Activated T-helper 1 cell treated with anti-CD3 and anti-CD28 coated beads, Interleukin-2, amount 50 U/mL, for 16 hours (primary cell): ENCODE results near the gene DSG1.
"Not testable (repeated sequence)": the region's sequence is repeated elsewhere in the genome, so short reads cannot be mapped to it uniquely, and the experiment has no call there.

Source experiments
- DNase-seq, 2 donors: peaks; one replicate each; pipeline ENCODE4 v3.0.0-alpha.2; 2020; ENCODE audit warnings: low read depth in 1 of 2, low spot score in 1 of 2

Gene DSG1

DNA sequence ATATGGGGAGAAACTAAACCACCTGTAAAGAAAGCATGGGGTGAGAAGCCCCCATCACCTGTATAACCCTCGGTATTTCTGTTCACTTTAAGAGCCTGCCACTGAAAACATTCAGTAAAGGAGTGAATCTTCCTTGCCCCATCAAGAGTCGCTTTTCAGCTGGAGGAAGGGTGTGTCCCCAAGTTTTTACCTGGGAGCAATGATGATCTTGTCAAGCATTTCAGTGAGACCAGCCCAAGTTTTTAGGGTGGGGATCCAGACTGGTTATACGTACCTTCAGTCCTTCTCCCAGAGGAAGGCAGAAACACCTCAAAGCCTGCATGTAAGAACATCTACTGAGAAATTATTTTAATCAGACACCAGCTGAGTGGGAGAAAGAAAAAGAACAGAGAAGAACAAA, at the start of gene DSG1:
Gene DSG1, plus strand, starts transcription at position 301 of the 400 bp plus-strand sequence. CDS start 141 bp downstream, outside the sequence.
- DNase-seq = no peak

DNA sequence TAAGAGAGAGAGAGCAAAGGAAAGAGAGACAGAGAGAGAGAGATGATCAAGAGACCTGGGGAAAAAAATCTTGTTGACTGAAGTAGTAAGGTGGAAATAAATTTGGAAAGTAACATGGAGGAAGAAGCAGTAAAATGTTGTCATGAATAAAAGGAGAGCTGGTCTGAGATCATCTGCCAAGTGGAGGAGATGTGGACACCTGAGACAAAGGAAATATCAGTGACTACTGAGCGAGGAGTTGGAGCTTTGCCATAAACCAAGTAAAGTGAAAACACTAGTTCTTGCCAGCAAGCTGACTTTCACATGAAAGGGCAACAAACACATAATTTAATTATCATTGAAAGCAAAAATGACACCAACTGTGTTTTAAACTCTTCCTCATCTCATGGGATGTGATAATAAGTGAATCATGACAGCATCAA, 49.0 kb upstream of the DSG1 start:
- no peak for DNase-seq

DNA sequence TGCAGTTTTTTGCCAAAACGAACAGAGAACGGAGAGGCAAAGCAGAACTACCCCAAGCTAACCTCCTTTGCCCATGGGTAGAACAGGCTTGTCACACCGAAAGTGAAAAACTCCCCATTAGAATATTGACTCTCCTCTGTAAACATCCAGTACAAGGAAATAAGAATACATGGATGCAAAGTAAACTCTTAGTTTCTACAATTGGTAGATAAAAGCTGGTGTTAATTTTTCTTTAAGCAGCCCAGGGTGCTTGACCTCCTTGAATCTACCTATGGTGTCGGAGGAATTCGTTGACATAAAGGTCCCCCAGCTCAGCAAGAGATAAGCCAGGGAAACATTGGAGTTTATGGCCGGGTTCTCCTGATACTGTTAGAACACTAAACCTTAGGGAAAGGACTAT, 48.4 kb upstream of the DSG1 start:
- no peak for DNase-seq

DNA sequence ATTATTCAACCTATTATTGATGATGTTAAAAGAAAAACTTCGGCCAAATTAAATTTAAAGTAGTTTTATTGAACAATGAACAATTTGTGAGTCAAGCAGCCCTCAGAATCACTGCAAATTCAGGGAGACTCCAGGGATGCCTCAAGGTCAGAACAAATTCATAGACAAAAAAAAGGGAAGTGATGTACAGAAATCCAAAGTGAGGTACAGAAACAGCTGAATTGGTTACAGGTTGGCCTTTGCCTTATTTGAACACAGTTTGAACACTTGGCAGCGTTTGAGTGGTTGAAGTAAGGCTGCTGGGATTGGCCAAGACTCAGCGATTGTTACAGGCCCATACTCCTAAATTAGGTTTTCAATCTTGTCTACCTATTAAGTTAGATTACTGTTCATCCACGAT, 47.4 kb upstream of the DSG1 start:
- DNase-seq = no peak

DNA sequence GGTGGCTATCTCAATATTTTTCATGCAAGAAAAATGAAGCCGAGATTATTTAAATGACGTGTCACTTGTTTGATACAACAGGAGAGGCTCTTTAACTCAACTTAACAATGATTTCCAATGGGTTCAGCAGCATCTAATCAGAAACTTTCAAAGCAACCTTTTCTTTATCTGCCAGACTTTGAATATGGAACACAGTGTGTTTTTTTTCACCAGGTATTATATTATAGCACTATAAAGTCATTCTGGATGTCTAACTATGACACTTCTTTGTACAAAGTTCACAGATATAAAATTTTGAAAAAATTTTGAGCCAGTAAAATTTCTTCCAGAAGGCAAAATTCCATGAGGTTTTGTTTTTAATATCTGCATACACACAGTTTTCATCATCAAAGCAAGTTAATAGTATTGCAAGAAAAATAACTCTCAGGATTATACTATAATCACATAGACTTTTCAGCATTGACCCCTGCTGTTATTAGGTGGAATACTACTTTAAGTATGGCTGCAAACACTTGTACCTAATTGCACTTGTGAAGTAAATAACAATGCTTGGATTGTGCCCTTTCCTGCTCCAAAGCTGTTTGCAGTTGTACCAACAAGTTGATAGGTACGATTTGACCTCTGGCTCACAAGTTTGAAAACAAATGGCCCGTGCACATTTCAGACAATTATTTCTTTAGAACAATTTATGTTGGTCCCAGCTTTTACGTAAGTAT, 44.0 kb upstream of the DSG1 start:
- DNase-seq = no peak

DNA sequence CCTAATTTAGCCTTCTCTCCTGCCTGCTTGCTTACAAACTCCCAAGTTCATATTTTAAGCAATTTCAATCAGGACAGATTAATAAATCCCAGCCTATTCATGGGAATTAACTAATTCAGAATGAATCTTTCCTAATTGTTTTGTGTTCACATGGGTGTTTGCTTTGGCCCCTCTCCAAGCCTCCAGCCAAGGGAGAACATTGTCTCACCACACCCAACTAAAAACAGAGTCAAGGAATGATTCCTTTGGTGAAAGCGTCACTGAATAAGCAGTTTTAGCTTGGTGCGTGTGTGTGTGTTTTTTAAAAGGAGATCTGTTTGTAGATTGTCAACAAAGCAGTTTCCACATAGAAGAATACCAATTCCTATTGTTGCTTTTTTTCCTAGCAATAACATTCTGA, 43.0 kb upstream of the DSG1 start:
- no peak for DNase-seq

DNA sequence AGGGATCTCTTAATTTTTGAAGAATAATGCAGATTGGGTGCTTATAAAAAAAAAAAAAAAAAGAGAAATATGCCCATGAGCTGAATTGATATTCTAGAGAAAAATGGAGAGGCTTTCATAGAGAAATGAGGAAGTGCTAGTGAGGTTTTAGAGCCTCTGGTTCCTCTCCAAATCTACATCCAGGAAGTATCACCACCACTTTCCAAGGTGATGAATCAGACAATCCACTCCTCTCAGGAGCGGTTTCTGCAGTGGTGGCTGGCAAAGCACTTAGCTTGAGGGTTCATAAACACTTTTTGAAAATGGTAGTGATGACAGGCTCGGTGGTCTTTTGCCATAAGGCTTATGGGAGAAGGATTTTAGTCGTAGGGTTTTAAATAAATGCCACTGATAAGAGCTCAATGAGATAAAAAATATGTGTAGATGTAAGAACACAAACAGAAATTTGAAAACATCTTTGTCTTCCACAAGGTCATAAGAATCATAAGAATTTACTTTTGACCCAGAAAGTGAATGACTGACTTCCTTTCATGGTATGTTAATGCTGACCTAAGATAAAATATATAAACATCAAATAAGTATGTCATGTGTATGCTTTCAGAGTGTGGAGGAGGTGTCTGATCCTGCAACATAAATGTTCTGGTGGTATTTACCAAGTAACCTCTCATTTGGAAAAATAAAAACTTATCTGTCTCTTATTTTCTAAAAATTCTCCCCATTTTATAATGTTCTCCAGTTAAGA, 42.1 kb upstream of the DSG1 start:
- no peak for DNase-seq

DNA sequence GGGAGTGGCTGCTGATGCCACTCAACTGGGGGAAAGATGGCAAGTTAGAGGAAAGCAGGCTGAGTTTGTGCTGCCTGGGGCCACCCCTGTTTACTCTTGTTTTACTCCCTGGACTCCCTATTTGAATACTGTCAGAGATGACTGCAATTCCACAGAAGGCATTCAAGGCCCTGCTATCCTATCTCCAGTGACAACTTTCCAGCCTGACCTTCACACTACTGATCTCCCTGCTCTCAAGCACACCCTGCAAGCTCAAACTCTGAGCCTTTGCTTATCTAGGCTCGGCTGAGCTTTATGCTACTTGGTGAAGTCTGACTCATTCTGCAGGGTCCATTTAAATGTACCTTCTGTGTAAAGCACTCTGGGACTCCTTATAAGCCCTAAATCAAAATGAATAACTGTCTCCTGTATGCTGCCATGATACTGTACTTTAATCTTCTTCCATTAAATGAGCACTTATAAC, 39.3 kb upstream of the DSG1 start:
- no peak for DNase-seq

DNA sequence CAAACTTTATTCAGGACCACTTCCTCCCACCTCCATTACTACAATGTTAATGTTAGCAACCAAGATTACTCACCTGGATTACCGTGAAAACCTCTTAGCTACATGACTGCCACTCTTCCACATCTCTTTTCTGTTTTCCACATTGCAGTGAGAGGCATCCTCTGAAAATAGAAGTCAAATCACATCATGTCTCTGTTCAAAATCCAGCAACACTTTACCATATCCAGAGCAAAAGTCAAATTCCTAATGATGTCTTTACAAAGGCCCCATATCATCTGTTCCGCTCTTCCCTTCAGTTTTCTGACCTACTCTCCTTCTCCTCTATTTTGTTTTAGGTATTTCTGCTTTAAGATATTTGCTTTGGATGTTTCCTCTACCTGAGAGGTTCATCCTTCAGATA, 37.5 kb upstream of the DSG1 start:
- DNase-seq = no peak

DNA sequence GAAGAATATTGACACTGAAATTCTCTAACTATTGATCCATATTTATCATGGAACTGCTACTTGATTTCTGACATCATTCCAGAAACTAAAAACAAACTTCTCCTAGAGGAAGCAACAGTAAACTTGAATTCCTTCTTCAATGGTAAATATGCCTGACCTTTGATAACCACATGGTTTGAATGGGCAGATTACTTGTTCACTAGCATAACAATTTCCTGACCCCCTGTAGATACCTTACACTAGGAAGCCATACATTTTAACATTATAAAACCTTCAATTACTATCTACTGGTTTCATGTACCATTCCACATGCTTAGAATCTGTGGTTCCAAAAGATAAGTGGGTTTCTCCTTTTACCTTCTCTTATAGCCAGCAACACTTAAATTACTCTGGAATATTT, 36.5 kb upstream of the DSG1 start:
- DNase-seq = no peak

DNA sequence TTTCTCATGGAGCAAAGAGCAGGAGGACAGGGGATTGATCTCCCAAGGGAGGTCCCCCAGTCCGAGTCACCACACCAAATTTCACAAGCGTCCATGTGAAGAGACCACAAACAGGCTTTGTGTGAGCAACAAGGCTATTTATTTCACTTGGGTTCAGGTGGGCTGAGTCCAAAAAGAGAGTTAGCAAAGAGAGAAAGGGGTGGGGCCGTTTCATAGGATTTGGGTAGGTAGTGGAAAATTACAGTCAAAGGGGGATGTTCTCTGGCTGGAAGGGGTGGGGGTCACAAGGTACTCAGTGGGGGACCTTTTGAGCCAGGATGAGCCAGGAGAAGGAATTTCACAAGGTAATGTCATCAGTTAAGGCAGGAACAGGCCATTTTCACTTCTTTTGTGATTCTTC, 28.5 kb upstream of the DSG1 start:
- DNase-seq = not testable (repeated sequence)

DNA sequence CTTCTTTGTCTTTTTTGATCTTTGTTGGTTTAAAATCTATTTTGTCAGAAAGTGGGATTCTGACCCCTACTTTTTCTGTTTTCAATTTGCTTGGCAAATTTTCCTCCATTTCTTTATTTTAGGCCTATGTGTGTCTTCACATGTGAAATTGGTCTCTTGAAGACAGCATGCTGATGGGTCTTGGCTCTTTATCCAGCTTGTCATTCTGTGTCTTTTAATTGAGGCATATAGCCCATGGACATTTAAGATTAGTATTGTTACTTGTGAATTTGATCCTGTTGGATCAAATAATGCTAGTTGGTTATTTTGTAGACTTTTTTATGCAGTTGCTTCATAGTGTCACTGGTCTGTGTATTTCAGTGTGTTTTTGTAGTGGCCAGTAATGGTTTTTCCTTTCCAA, 26.3 kb upstream of the DSG1 start:
- DNase-seq = no peak

DNA sequence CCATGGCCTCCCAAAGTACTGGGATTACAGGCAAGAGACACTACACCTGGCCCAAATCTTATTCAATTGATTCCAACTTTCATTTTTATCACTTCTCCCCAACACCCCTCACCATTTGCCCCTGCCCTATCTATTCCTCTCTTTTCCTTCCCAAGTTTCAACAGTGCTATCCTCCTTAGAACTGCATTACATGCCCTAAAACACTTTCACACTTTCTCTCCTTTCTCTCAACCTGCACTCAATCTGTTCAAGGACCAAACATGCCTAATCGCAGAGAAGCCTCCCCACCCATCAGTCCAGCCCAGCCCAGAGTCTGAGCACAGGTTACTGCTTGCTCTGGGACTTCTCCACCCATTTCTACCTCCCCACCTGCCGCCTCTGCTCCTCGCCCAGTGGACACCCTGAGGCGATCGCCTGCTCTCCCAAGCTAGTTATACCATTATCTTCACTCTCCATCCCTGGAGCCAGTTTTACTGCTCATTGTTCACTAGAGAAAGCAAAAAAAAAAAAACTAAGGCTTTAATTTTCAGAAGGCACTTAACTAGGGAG, 23.7 kb upstream of the DSG1 start:
- DNase-seq = no peak

DNA sequence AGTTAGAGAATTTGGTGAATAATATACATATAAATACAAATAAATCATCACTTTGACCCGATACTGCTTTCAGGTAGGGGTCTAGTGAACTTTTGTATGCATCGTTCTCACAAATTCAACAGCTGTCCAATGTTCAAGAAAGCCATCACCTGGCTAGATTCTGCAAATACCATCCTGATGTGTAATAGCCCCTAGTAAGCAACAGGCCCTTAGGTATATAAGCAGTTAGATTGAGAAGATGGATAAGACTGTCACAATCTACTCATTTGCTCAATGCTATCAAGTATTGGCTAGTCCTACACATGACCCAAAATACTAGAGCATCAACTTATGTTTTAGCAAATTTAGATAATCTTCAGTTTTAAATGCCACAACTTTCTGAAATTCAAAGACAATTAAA, 20.7 kb upstream of the DSG1 start:
- no peak for DNase-seq

DNA sequence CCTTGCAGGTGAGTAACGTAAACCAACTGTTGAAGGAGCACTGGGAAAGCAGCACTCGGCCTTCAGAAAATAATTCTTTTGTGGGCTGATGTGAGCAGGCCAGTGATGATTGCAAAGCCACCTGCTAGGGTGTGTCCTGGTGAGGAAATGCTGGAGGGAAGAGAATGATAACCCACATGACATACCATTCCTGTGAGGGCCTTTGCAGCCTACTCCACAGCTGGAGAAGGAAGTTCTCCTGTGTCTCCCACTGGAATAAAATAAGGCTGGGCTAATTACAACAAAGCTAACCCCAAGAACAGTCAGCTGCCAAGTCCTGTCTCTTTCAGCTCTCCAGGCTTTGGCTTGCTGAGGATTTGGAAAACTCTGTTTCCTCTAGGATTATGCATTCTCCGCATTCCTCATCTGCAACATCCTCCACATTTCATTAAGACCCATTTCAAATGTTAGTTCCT, 16.7 kb upstream of the DSG1 start:
- DNase-seq = no peak

DNA sequence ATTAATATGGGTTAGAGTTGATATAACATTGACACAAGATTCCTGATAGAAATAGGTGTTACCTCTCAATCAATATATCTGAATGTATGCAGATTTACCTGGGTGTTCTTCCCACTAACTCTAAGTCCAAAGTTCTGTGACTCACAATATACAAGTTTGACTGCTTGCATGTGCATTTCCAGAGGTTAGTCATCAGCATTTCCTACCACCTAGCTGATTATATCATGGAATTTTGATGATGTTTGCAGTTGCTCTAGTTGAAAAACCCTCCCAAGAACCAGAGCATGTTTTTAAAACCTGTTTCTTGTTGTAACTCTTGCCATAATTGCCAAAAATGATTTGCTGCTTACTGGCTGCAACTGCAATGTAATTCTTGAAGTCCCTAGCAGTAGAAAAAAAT, 15.0 kb upstream of the DSG1 start:
- DNase-seq = no peak

DNA sequence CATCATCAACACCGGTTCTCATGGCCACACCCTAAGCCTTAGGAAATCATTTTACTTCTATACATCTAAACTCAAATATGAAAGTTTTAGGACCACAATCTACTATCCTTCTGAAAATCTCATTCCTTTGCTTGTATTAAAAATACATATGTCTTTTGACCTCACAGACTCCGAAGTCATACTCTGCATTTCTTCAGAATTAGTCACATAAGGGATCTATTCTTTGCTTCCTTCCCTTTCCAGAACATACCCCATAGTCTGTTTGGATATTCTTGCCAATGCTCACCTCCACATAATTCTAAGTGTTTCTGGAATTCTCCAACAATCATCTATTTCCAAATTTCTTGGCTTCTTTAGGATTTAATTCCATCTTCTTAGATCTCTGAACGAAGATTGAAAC, 14.2 kb upstream of the DSG1 start:
- DNase-seq = no peak

DNA sequence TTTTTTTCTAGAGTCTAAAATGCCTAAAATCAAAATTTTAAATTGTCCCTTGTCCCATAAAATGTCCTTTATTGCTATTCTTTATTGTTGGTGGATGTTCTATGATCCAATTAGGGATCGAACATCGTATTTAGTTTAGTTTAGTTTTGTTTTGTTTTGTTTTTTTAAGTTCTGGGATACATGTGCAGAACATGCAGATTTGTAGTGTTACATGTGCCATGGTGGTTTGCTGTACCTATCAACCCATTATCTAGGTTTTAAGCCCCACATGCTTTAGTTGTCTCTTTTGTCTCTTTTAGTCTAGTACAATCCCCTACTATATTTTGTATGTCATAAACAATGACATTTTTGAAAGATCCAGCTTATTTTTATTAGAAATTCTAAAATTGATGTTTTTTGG, 8.8 kb upstream of the DSG1 start:
- no peak for DNase-seq

DNA sequence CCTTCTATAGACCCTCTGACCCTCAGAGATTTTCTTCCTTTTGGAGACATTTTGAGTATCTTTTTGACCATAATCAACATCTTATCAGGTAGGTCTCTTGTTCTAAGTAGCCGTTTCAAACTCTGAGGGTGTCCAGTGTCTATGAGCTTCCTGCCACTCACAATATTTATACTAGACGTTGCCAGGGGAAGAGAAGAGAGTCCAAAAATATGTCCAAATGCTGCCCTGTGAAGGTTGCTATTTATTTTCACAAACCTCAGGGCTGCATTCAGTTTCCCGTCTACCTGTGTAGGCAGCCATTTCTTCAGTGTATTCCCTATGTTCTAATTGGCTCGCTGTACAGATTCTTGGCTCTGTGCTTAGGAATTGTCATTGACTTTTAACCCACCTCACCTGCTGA, 986 bp upstream of the DSG1 start:
- no peak for DNase-seq

DNA sequence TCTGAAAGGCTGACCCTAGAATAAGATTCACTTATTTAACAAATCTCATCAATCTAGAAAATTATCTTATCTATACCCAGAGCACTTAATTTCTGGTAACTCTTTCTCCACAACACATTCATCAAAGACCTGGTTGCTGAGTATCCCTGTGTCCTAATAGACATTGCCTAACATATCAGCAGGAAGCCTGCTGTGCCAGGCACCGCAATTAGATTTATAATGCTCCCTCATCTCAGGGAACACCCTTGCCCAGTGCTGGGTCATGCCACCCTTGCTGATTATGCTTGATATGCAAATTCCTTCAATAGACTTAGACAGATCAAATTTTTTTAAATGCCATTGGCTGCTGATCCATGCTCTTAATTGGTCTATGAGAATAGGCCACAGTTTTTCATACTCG, 3.8 kb downstream of the DSG1 start:
- no peak for DNase-seq

DNA sequence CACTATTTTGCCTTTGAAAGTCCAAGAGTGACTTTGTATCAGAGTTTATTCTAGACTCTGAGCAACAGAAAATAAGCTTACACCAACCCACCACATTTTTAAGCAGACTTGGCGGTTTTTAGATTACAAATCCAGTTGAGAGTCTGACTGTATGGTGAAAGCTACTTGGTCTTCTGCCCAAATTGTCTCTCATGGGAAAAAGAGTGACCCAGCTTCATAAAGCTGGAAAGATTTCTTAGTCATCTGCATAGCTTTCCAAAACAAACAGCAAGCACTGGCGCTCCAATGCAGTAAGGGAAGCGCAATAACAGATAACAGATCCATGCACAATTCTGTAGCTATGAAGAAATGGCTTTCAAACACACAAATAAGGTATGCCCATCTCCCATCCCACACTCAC, 7.1 kb downstream of the DSG1 start:
- DNase-seq = no peak

DNA sequence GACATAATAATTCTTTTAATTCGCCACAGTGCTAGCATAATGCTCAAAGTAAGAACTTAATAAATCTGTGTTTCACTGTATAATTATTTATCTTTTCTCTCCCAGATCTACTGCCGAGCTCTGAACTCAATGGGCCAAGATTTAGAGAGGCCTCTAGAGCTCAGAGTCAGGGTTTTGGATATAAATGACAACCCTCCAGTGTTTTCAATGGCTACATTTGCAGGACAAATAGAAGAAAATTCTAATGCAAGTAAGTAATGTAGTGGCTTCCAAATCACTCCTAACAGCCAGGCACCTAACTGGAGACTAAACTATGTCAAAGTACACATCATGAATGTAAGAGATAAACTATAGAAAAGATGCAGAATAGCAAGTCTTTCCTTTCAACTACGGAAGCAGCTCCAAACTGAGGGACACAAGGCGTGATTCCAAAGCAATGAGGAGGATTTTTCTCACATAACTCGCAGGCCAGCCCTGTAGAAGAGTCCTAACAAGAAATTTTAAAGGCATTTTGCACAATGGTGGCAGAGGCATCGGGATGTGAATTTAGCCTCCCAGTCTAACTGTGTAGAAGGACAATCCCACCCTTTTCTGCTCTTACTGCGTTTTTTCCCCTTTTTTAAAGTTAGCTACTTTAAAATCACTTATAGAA, 12.0 kb downstream of the DSG1 start:
- DNase-seq = no peak
